HG03159 (cell line): ENCODE measurements around the gene MYOZ1.
"Not testable (repeated sequence)": the region's sequence is repeated elsewhere in the genome, so short reads cannot be mapped to it uniquely, and the experiment has no call there.

ENCODE experiments used
- ATAC-seq: cut with Tn5 transposase; IDR thresholded peaks from one replicate; pipeline ENCODE4 v1.9.1; 2021; ENCODE audit warnings: mild to moderate bottlenecking, moderate library complexity; ENCODE audit not compliant: unreplicated experiment

The MYOZ1 gene

GRCh38 chr10:73641328-73642060 is at the start of gene MYOZ1:
MYOZ1 (minus strand) TSS chr10:73641474; CDS start chr10:73640017, 1,457 bp downstream.
- ATAC-seq, result no peak

DNA sequence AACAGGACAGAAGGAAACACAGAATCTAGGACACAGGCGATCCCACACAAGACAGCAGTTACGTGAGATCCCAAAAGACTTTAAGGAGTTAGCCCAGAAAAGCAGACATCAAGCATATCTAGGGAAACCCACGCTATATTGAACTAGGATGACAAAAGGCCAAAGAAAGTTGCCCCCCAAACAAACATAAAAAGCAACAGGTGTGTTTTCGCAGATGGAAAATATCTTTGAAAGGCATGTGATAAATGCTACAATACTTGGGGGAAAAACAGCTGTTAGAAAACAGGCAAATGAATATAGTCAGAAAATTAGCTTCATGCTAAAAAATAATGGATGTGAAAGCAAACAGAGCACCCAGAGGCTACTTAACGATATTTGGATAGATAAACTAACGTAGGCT is 49.5 kb upstream of the MYOZ1 start:
- ATAC-seq, result not testable (repeated sequence)

GRCh38 chr10:73689596-73689995 is 48.3 kb upstream of the MYOZ1 start:
- not testable (repeated sequence) for ATAC-seq

DNA sequence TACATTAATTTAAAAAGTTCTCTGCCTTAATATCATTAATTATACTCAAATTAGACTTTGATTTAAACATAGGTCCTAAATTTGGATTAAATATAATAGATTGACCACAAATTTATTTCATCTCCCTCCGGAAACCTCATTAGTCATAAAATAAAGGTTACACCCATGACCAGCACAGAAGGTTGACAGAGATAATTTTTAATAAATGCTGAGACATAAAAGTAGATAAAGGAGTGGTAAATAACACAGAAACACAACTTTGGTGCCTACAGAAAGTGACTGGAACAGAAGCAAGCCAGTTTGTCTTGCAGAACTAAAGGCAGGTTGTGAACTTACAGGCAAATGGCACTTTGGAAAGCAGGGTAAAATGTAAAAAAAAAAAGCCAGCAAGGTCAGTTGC is 46.4 kb upstream of the MYOZ1 start:
- ATAC-seq, result not testable (repeated sequence)

- ATAC-seq, result not testable (repeated sequence)
These were observed 33.3 kb upstream of the MYOZ1 start for GRCh38 chr10:73674546-73674945.

DNA sequence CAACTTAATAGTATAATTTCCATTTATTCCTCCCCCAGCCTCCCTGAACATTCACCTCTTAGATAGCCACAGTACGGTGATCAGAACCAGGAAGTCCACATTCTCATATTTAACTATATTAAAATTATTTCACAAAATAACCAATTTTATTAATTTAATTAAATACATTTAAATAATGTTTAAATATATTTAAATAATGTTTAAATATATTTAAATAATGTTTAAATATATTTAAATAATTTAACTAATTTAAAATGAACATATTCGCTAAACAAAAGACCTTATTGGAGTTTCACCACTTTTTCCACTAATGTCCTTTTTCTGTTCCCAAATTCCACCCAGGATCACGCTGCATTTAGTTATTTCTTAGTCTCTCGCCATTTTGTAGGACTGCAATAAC is 27.1 kb upstream of the MYOZ1 start:
- not testable (repeated sequence) for ATAC-seq

DNA sequence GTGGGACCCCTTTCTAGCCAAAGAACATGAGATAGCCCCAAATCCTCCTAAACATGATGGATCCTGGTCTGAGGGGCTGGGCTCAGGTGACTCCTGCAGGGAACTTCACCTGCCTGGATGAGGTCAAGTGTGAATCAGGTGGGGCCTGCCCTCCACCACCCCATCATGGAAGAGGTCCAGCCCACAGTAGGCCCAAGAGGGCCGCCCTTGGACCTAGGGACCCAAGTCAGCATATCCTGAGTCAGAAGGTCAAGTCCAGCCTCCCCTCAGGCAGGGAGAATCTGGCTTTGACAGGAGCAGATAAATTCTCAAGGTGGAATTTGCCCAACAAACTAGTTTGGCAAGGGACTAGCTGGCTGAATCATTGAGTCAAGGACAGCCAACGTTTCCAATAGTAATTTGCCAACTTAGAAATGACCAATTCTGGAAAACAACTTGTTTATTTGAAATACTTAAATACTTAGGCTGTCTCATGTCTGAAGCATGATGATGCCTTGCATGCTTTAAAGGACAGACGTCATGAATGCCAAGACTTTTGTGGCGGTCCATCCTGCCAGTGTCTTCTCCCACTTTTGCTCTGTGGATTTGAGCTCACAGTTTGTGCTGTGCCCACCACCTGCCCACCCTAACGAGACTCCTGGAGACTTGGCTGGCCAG is 25.0 kb upstream of the MYOZ1 start:
- not testable (repeated sequence) for ATAC-seq

GRCh38 chr10:73665581-73665980 is 24.3 kb upstream of the MYOZ1 start:
- not testable (repeated sequence) for ATAC-seq

GRCh38 chr10:73664156-73665040 is 23.1 kb upstream of the MYOZ1 start:
- not testable (repeated sequence) for ATAC-seq

GRCh38 chr10:73663621-73664020 is 22.3 kb upstream of the MYOZ1 start:
- ATAC-seq, result not testable (repeated sequence)

- ATAC-seq, result not testable (repeated sequence)
These were observed 21.4 kb upstream of the MYOZ1 start for GRCh38 chr10:73662705-73663104.

DNA sequence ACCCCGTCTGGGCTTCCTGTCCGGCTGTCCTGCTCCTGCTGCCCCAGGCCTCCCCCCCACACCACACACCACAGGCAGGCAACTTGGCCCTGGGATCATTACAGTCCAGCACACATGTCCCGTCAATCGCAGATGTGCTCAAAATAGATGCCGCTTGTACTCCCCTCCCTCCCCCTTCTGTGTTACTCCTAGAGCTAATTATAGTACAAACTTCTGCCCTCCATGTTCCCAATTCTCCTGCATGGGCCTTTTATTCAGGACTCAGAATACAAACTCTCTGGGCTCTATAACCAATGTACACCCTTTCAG is 14.7 kb upstream of the MYOZ1 start, which contains the start of gene SYNPO2L:
Gene SYNPO2L, minus strand, starts transcription at position 40 of the 309 bp plus-strand sequence. CDS start 107 bp downstream, outside the sequence.
- ATAC-seq, result no peak

- no peak for ATAC-seq
These were observed 14.1 kb upstream of the MYOZ1 start for GRCh38 chr10:73655257-73655989.

DNA sequence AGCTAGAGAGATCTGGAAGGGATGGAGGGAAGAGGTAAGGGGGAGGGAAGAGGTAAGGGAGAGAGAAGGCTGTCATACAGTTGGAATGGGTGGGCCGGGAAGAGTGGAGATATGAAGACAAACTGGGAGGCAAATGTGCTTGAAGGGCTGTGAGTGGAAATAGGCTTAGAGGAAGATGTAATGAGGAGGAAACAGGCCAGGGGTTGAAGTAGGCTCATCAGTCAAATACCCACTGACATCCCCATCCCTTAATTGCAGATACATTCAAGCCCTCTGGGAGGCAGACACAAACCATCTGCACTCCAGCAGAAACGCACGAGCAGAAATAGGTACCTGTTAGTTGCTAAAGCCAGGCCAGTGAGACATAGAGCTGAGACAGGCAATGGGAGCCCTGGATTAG is 12.4 kb upstream of the MYOZ1 start:
- ATAC-seq, result no peak

DNA sequence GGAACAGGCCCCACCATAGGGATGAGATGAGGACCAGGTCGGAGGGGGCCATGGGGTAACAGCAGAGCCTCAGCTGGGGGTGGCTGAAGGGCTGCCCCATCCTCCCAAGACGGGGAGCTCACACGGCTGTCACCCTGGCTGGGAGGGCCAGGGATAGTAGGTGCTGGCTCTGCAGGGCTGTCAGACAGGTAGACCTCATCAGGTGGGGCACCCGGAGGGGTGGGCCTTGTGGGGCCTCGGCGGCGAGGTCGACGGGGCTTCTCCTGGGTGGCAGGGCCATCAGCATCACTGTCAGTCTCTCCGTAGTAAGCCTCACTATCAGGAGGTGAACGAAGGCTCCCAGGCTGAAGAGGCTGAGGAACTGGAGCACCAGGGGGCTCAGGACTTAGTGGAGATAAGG is 11.9 kb upstream of the MYOZ1 start:
- no peak for ATAC-seq

- no peak for ATAC-seq
These were observed 9.5 kb upstream of the MYOZ1 start for GRCh38 chr10:73650537-73651331.

- no peak for ATAC-seq
These were observed 8.7 kb upstream of the MYOZ1 start for GRCh38 chr10:73649876-73650536.

DNA sequence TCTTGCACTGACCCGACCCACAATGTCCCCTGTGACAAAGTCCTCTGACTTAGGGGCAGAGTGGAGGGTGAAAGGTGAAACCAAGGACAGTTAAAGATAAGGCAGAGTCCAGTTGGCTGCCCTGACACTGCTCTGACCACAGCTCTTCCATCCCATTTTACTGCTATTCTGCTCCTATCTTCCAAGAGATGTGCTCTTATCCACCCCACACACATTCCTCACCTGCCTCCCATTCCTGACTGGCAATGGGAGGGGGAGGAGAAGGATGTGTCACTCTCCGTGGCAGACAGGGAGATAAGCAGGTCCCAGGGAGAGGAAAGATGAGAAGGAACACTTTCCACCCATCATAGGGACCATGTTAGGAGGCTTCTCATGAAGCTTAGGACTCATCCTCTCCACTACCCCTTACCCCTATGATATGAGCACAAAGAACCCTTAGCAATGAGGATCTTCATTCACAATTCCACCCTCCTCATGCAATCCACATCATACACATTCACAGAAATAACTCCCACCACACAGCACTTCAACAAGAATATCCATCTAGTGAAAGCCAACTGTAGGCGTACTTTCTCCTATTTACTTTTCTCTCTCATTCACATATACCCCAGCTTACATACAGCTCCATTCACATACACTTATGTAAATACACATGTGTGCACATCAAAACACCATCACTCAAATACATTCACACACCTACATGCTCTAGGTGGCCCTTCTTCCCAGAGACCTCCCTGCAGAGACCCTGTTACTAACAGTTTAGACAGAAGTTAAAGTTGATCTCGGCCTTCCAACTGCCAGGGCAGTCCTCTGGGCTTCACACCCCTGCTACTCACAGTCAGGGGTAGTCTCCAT is 7.9 kb upstream of the MYOZ1 start:
- no peak for ATAC-seq
